Mesendoderm (in vitro differentiated cells): ENCODE data around the gene DNAAF3.

ENCODE experiments used
- DNase-seq: peaks from one replicate; pipeline ENCODE4 v3.0.0; 2013
- H2AK5ac ChIP-seq: 2 replicates; pipeline ENCODE4 v1.6.1; 2013; ENCODE audit warnings: low read length, inconsistent platforms
- H2BK120ac ChIP-seq: 2 replicates; pipeline ENCODE4 v1.6.1; 2013; ENCODE audit warnings: low read depth, mild to moderate bottlenecking, low read length, moderate library complexity, mixed read lengths
- H2BK15ac ChIP-seq: replicated peaks from 2 replicates; pipeline ENCODE4 v1.6.1; 2013; ENCODE audit warnings: low read depth, mild to moderate bottlenecking, moderate library complexity
- H2BK5ac ChIP-seq: 2 replicates; pipeline ENCODE4 v1.6.1; 2013; ENCODE audit warnings: low read length, inconsistent platforms
- H3K18ac ChIP-seq: 2 replicates; pipeline ENCODE4 v1.6.1; 2013; ENCODE audit warnings: mild to moderate bottlenecking, low read length, mixed read lengths
- H3K23ac ChIP-seq: one replicate; pipeline ENCODE4 v1.6.1; 2013; ENCODE audit warnings: low read length
- H3K27ac ChIP-seq: 2 replicates; pipeline ENCODE4 v1.5.1; 2013; ENCODE audit warnings: low read depth, mild to moderate bottlenecking, inconsistent platforms, low read length, moderate library complexity
- H3K27me3 ChIP-seq: 2 replicates; pipeline ENCODE4 v1.6.1; 2013; ENCODE audit warnings: low read length, control low read depth, mild to moderate bottlenecking, inconsistent platforms; ENCODE audit not compliant: insufficient read depth, poor library complexity
- H3K36me3 ChIP-seq: 2 replicates; pipeline ENCODE4 v1.6.1; 2013; ENCODE audit warnings: low read length, inconsistent platforms; ENCODE audit not compliant: control insufficient read depth, insufficient read depth
- H3K4ac ChIP-seq: one replicate; pipeline ENCODE4 v1.6.1; 2013; ENCODE audit warnings: low read depth, mild to moderate bottlenecking, low read length, moderate library complexity
- H3K4me1 ChIP-seq: 2 replicates; pipeline ENCODE4 v1.6.1; 2013; ENCODE audit warnings: low read depth, low read length, inconsistent platforms; ENCODE audit not compliant: control insufficient read depth
- H3K4me2 ChIP-seq: 2 replicates; pipeline ENCODE4 v1.6.1; 2013; ENCODE audit warnings: low read length
- H3K4me3 ChIP-seq: 2 replicates; pipeline ENCODE4 v1.5.1; 2013; ENCODE audit warnings: mild to moderate bottlenecking, low read length
- H3K56ac ChIP-seq: one replicate; pipeline ENCODE4 v1.6.1; 2013; ENCODE audit warnings: low read length
- H3K79me1 ChIP-seq: 2 replicates; pipeline ENCODE4 v1.6.1; 2013; ENCODE audit warnings: low read length, inconsistent platforms
- H3K79me2 ChIP-seq: 2 replicates; pipeline ENCODE4 v1.6.1; 2013; ENCODE audit warnings: mild to moderate bottlenecking, low read length; ENCODE audit not compliant: control insufficient read depth, insufficient read depth
- H3K9ac ChIP-seq: 2 replicates; pipeline ENCODE4 v1.6.1; 2013; ENCODE audit warnings: low read length, inconsistent platforms
- H4K5ac ChIP-seq: one replicate; pipeline ENCODE4 v1.6.1; 2013; ENCODE audit warnings: low read length
- H4K8ac ChIP-seq: one replicate; pipeline ENCODE4 v1.6.1; 2013; ENCODE audit warnings: low read depth, mild to moderate bottlenecking, control low read depth, low read length, moderate library complexity
- WGBS: extraction: QIAGEN DNeasy Blood & Tissue Kit; methylation state at CpG from one replicate; pipeline ENCODE4 v1.1.7; 2013; ENCODE audit warnings: low lambda C conversion rate, missing lambda C conversion rate; ENCODE audit not compliant: insufficient coverage; ENCODE audit errors: extremely low coverage; 5-methylcytosine and 5-hydroxymethylcytosine counted together

DNAAF3 gene

DNA sequence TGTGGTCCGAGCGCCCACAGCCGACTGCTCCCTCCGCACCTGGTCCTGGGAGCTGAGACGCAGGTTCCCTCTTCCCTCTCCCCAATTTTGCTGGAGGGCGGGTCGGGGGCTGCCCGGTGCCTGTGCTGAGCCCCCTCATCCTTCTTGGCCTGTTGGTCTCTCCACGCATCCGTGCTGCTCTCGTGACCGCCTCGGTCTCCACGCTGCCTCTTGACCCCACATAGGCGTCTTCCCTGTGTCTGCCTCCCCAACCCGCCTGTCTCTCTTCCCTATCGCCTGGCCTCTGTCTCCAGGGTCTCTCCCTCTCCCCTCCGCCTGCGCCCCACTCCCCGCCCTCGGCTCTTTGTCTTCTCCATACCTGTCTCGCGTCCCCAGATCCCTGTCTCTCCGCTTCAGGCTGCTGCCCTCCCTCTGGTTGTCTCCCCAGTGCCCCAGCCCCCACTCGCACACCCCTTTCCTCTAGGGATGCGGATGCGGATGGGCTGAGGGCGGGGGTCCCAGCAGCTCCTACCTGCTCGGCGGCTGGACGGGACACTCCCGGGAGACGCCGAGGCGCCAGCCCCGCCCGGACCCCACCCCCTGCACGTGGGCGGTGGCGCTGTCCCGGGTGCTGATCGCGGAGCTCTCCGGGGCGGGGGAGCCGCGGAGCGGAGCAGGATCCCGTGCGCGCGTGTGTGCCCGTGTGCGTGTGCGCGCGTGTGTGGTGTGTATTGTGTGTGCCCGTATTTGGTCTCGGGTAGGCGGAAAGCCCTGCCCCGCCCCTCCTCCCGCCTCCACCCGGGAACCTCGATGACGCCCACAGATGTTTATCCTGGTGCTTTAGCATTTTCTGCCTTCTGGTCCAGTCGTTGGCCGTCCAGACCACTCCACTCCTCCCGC lies 13.4 kb upstream of the DNAAF3 start, which contains the start of gene SYT5:
TSS of gene SYT5 (minus strand) at position 684 of the 879 bp plus-strand sequence. CDS start 1,248 bp downstream, outside the sequence.
- peak within 1 kb of the TSS; percentile 77 for H3K4me2 ChIP-seq
- no peak within 1 kb of the TSS for H2BK15ac ChIP-seq
- H2BK5ac ChIP-seq: no peak within 1 kb of the TSS
- H3K4me1 ChIP-seq: no peaks in the 10 kb centered on the region
- WGBS: no CpG with 5 or more reads among the region's 68 CpGs
- no peak within 1 kb of the TSS for H2BK120ac ChIP-seq
- H3K9ac ChIP-seq: no peak within 1 kb of the TSS
- no peak within 1 kb of the TSS for H3K27ac ChIP-seq
- H3K79me2 ChIP-seq: no peaks in the 10 kb centered on the region
- no peak within 1 kb of the TSS for H3K4ac ChIP-seq
- no peaks in the 10 kb centered on the region for H3K27me3 ChIP-seq
- H3K18ac ChIP-seq: no peak within 1 kb of the TSS
- no peaks in the 10 kb centered on the region for H3K79me1 ChIP-seq
- no peak within 1 kb of the TSS for H3K56ac ChIP-seq
- peak; percentile 55 for DNase-seq
- H2AK5ac ChIP-seq: no peak within 1 kb of the TSS
- H4K8ac ChIP-seq: no peak within 1 kb of the TSS
- H3K4me3 ChIP-seq: no peak within 1 kb of the TSS
- no peak within 1 kb of the TSS for H3K23ac ChIP-seq
- H4K5ac ChIP-seq: no peak within 1 kb of the TSS
- H3K36me3 ChIP-seq: no peaks in the 10 kb centered on the region

DNA sequence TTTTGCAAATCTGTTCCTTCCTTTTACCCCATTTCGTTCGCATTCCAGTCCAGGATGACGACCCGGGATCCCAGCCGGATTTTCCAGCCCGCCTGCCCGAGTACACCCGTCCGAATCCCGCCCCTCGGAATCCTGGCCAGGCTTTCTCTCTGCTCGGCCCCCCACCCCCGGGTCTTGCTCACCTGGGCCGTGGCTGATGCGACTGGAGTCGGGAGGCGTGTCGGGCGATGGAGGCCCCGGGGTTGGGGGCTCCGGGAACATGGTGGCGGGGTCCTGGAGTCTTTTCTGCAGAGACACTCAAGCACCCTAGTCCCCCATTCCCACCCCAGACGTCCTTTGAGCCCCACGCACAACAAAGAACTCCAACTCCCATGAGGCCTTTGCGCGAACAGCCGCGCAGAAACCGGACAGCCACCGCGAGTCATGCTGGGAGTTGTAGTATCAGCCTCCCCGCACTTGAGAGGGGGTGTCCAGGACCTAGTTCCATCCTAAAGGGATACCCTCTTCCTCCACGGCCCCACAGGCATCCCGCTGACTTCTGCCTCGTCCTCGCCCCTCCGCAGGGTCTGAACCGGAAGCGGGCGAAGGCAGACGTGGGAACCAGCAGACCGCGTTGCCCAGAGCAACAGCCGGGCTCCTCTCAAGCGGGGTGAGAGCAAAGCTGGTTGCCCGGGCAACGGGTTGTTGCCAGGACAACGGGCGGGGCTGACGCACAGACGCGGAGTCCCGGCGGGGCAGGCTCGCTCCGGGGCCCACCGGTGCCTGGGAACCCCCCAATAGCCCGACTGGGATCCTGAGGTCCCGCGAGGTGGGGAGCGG lies 12.6 kb upstream of the DNAAF3 start:
- Histone ChIP-seq H2BK15ac (no peak overlapping the region), H3K56ac (no peak overlapping the region), H2BK120ac (no peak overlapping the region), H3K18ac (no peak overlapping the region), H3K36me3 (no peaks in the 10 kb centered on the region), H4K8ac (no peak overlapping the region), H3K4ac (no peak overlapping the region), H2AK5ac (no peak overlapping the region), H3K4me1 (no peaks in the 10 kb centered on the region), H3K4me2 (peak overlapping the region; percentile 77), H3K27ac (no peak overlapping the region), H4K5ac (no peak overlapping the region), H2BK5ac (no peak overlapping the region), H3K79me1 (no peaks in the 10 kb centered on the region), H3K23ac (no peak overlapping the region), H3K9ac (no peak overlapping the region), H3K27me3 (no peaks in the 10 kb centered on the region), H3K4me3 (no peak overlapping the region), H3K79me2 (no peaks in the 10 kb centered on the region)
- no CpG with 5 or more reads among the region's 61 CpGs for WGBS
- DNase-seq: peak; percentile 95

GRCh38 chr19:55176076-55176475 lies 9.7 kb upstream of the DNAAF3 start:
- H2BK120ac ChIP-seq: no peak overlapping the region
- no peak overlapping the region for H2BK15ac ChIP-seq
- no peak overlapping the region for H4K5ac ChIP-seq
- H3K56ac ChIP-seq: no peak overlapping the region
- no CpG with 5 or more reads among the region's 2 CpGs for WGBS
- H2BK5ac ChIP-seq: no peak overlapping the region
- no peak overlapping the region for H3K4me3 ChIP-seq
- H3K4me2 ChIP-seq: no peak overlapping the region
- H3K4me1 ChIP-seq: no peaks in the 10 kb centered on the region
- H3K4ac ChIP-seq: no peak overlapping the region
- no peak overlapping the region for H3K9ac ChIP-seq
- H3K18ac ChIP-seq: no peak overlapping the region
- no peaks in the 10 kb centered on the region for H3K79me1 ChIP-seq
- no peak overlapping the region for H2AK5ac ChIP-seq
- no peak overlapping the region for H3K23ac ChIP-seq
- H3K79me2 ChIP-seq: no peaks in the 10 kb centered on the region
- H3K27ac ChIP-seq: no peak overlapping the region
- DNase-seq: no peak
- H3K36me3 ChIP-seq: no peaks in the 10 kb centered on the region
- no peak overlapping the region for H4K8ac ChIP-seq
- peaks cover 6% of the 10 kb centered on the region for H3K27me3 ChIP-seq

- H3K9ac ChIP-seq: no peak overlapping the region
- H3K56ac ChIP-seq: no peak overlapping the region
- H3K79me2 ChIP-seq: no peaks in the 10 kb centered on the region
- no peak overlapping the region for H3K23ac ChIP-seq
- H2AK5ac ChIP-seq: no peak overlapping the region
- no peak overlapping the region for H4K8ac ChIP-seq
- no peak overlapping the region for H3K27ac ChIP-seq
- no peak overlapping the region for H2BK5ac ChIP-seq
- no peaks in the 10 kb centered on the region for H3K4me1 ChIP-seq
- no peak overlapping the region for H3K4me3 ChIP-seq
- no peak overlapping the region for H3K4ac ChIP-seq
- no peaks in the 10 kb centered on the region for H3K36me3 ChIP-seq
- peaks cover 6% of the 10 kb centered on the region for H3K27me3 ChIP-seq
- H2BK15ac ChIP-seq: no peak overlapping the region
- no peak for DNase-seq
- WGBS: no CpG with 5 or more reads among the region's 43 CpGs
- H3K79me1 ChIP-seq: no peaks in the 10 kb centered on the region
- H2BK120ac ChIP-seq: no peak overlapping the region
- no peak overlapping the region for H4K5ac ChIP-seq
- H3K18ac ChIP-seq: no peak overlapping the region
- H3K4me2 ChIP-seq: no peak overlapping the region
Observed at GRCh38 chr19:55175117-55175867, 8.9 kb upstream of the DNAAF3 start.

DNA sequence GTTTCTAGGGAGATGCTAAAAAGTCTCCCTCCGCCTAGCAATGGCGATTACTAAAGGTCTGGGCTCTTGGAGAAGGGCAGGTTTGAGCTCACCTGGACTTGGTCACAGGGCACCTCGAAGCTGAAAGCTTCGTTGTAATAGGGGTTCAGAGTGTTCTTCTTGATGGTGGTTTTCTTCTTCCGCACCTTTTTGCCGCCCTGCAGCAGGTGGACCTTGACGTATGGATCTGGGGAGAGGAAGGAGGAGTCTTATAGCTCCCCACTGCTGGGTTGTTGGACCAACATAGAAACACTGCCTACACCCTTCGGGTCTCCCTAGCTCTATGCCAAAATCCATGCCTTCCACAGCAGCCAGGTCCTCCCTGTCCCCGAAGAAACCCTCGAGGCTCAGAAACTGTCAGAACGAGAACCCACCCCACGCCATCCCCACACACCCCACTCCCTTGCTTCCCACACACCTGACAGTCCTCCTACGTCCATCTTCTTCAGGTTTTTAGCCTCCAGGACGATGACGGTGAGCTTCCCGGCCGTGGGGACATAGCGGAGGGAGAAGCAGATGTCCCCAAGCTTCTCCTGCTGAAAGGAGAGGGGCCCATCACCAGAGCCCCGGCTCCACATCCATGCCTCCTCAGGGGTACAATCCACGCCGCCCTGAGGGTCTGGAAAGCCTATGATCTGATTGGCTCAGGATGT lies 8.2 kb upstream of the DNAAF3 start:
- peaks cover 6% of the 10 kb centered on the region for H3K27me3 ChIP-seq
- no CpG with 5 or more reads among the region's 21 CpGs for WGBS
- DNase-seq: no peak

More for the DNA sequence above, 8.2 kb upstream of the DNAAF3 start:
- H3K9ac ChIP-seq: no peak overlapping the region
- H3K79me2 ChIP-seq: no peaks in the 10 kb centered on the region
- H4K5ac ChIP-seq: no peak overlapping the region
- no peak overlapping the region for H3K56ac ChIP-seq
- H3K4me1 ChIP-seq: no peaks in the 10 kb centered on the region
- H3K36me3 ChIP-seq: no peaks in the 10 kb centered on the region
- no peak overlapping the region for H3K18ac ChIP-seq
- H3K23ac ChIP-seq: no peak overlapping the region
- H2BK15ac ChIP-seq: no peak overlapping the region
- H2BK120ac ChIP-seq: no peak overlapping the region
- no peaks in the 10 kb centered on the region for H3K79me1 ChIP-seq
- H4K8ac ChIP-seq: no peak overlapping the region
- no peak overlapping the region for H3K4ac ChIP-seq
- H2BK5ac ChIP-seq: no peak overlapping the region
- H2AK5ac ChIP-seq: no peak overlapping the region
- H3K4me3 ChIP-seq: no peak overlapping the region
- H3K27ac ChIP-seq: no peak overlapping the region
- H3K4me2 ChIP-seq: no peak overlapping the region
